Measurements from ENCODE around the gene SSBP4. TPM values are rescaled to one million over a fixed set of nuclear protein-coding genes. Genes with fewer than 3 reads are reported as not detected.

SSBP4 gene
- polyA plus RNA-seq, 1 of the 3 experiments (the other 2 are of a cell fraction), result 24.9 TPM

GRCh38 chr19:18389726-18390064 is 29.5 kb upstream of the SSBP4 start:
- peaks cover 3 to 6% of the 10 kb centered on the region in 2 experiments for H3K36me3 ChIP-seq (replicated peaks in 1 of 2; ENCODE audit: control insufficient read depth in 1 of 2, insufficient read depth in 2 of 2, low read length in 1 of 2)
- H3K4me2 ChIP-seq, result no peak overlapping the region
- H3K4me3 ChIP-seq (ENCODE audit: low read depth in 2 of 2, low read length in 1 of 2), result no peak overlapping the region
- no peaks in the 10 kb centered on the region for H3K9me3 ChIP-seq
- no peak overlapping the region for H3K9ac ChIP-seq
- H4K20me1 ChIP-seq (ENCODE audit: insufficient read depth), result no peaks in the 10 kb centered on the region; the same call in 1 of the 2 replicates
- H3F3A ChIP-seq (replicated peaks; ENCODE audit: insufficient read depth), result peaks cover 18% of the 10 kb centered on the region
- TF ChIP-seq TEAD4 (IDR thresholded peaks at IDR 0.05; ENCODE audit: borderline replicate concordance, insufficient read depth) (no peak), RFX5 (IDR thresholded peaks at IDR 0.05; ENCODE audit: low read length) (no peak), FOXM1 (IDR thresholded peaks at IDR 0.05; ENCODE audit: low read depth) (no peak), NFIC (IDR thresholded peaks at IDR 0.05; ENCODE audit: borderline replicate concordance) (no peak), TCF12 (IDR thresholded peaks at IDR 0.05) (no peak), EP300 (IDR thresholded peaks at IDR 0.05; ENCODE audit: borderline replicate concordance in 1 of 2, low read depth in 1 of 2, low read length in 1 of 2) (no peak), USF1 (IDR thresholded peaks at IDR 0.05; ENCODE audit: borderline replicate concordance, low read depth) (no peak), FOXJ3 (CRISPR knock-in tag; IDR thresholded peaks at IDR 0.05) (no peak), SIN3A (IDR thresholded peaks at IDR 0.05; ENCODE audit: borderline replicate concordance, low read depth, low read length) (no peak), GABPA (IDR thresholded peaks at IDR 0.05; ENCODE audit: low read depth) (no peak)
- TF ChIP-seq, protein P1, sequence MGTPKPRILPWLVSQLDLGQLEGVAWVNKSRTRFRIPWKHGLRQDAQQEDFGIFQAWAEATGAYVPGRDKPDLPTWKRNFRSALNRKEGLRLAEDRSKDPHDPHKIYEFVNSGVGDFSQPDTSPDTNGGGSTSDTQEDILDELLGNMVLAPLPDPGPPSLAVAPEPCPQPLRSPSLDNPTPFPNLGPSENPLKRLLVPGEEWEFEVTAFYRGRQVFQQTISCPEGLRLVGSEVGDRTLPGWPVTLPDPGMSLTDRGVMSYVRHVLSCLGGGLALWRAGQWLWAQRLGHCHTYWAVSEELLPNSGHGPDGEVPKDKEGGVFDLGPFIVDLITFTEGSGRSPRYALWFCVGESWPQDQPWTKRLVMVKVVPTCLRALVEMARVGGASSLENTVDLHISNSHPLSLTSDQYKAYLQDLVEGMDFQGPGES (IDR thresholded peaks at IDR 0.05; ENCODE audit: low read depth, low read length), result no peak
- TF ChIP-seq, protein P2, sequence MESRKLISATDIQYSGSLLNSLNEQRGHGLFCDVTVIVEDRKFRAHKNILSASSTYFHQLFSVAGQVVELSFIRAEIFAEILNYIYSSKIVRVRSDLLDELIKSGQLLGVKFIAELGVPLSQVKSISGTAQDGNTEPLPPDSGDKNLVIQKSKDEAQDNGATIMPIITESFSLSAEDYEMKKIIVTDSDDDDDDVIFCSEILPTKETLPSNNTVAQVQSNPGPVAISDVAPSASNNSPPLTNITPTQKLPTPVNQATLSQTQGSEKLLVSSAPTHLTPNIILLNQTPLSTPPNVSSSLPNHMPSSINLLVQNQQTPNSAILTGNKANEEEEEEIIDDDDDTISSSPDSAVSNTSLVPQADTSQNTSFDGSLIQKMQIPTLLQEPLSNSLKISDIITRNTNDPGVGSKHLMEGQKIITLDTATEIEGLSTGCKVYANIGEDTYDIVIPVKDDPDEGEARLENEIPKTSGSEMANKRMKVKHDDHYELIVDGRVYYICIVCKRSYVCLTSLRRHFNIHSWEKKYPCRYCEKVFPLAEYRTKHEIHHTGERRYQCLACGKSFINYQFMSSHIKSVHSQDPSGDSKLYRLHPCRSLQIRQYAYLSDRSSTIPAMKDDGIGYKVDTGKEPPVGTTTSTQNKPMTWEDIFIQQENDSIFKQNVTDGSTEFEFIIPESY (IDR thresholded peaks at IDR 0.05; ENCODE audit: borderline replicate concordance, low read depth), result no peak
- H2AFZ ChIP-seq (ENCODE audit: low read depth), result no peak overlapping the region
- CTCF ChIA-PET, result interaction anchor here (1.4 to 8.6 kb wide), 11 partner anchors 10 to 110 kb away, joined by 4 to 160 read pairs (median 35); partner anchors contain the start of genes JUND and SSBP4
- POLR2A ChIA-PET, result interaction anchor here (1.2 kb wide), 1 partner anchor 30 kb away, joined by 3 read pairs; the partner anchor contains the start of gene SSBP4
- H3K4me1 ChIP-seq (ENCODE audit: control insufficient read depth in 1 of 2, insufficient read depth in 2 of 2, low read depth in 1 of 2, low read length in 1 of 2), result peaks cover 0 to 9% of the 10 kb centered on the region in 2 experiments; a peak in 1 of 4 replicates
- H3K79me2 ChIP-seq (ENCODE audit: insufficient read depth), result peaks cover 9% of the 10 kb centered on the region
- H3K9me2 ChIP-seq, result no peaks in the 10 kb centered on the region
- no peaks in the 10 kb centered on the region for H3K27me3 ChIP-seq (ENCODE audit: insufficient read depth)
- no peak overlapping the region for H3K27ac ChIP-seq (ENCODE audit: low read depth in 2 of 2, low read length in 1 of 2)
- DNase-seq, result no peak
